LNCaP clone FGC (cell line): Measurements from ENCODE around the gene CASP3.

Experiments
- DNase-seq: peaks from one replicate; pipeline ENCODE4 v3.0.0-alpha.2; 2011; ENCODE audit warnings: low read depth
- H3K4me3 ChIP-seq: 2 replicates; pipeline ENCODE4 v1.5.1; 2011; ENCODE audit warnings: mild to moderate bottlenecking, low read depth, low read length, control low read depth
- CTCF ChIP-seq: IDR thresholded peaks from 2 replicates; pipeline ENCODE4 v1.5.1; 2012; ENCODE audit warnings: mild to moderate bottlenecking; ENCODE audit not compliant: control insufficient read depth, insufficient read depth; ENCODE audit errors: extremely low read depth

The CASP3 gene

GRCh38 chr4:184688447-184688846 is 39.2 kb upstream of the CASP3 start:
- TF ChIP-seq CTCF: no peak
- no peak overlapping the region for H3K4me3 ChIP-seq
- no peak for DNase-seq

GRCh38 chr4:184688005-184688404 is 38.8 kb upstream of the CASP3 start:
- no peak overlapping the region for H3K4me3 ChIP-seq
- no peak for TF ChIP-seq CTCF
- DNase-seq: no peak

- H3K4me3 ChIP-seq: no peak overlapping the region
- no peak for DNase-seq
- TF ChIP-seq CTCF: no peak
Measured at GRCh38 chr4:184684491-184685189, 35.4 kb upstream of the CASP3 start.

- H3K4me3 ChIP-seq: no peak overlapping the region
- no peak for TF ChIP-seq CTCF
- DNase-seq: no peak
Measured at GRCh38 chr4:184681916-184682315, 32.7 kb upstream of the CASP3 start.

- no peak for TF ChIP-seq CTCF
- H3K4me3 ChIP-seq: no peak overlapping the region
- DNase-seq: no peak
Measured at GRCh38 chr4:184680698-184681097, 31.5 kb upstream of the CASP3 start.

GRCh38 chr4:184675821-184676492 is 26.7 kb upstream of the CASP3 start:
- no peak overlapping the region for H3K4me3 ChIP-seq
- no peak for DNase-seq
- no peak for TF ChIP-seq CTCF
